GM18519 (cell line): ENCODE results near the gene FBXW4.
"Not testable (repeated sequence)": the region's sequence is repeated elsewhere in the genome, so short reads cannot be mapped to it uniquely, and the experiment has no call there.

Experiments used
- ATAC-seq: cut with Tn5 transposase; IDR thresholded peaks from one replicate; pipeline ENCODE4 v1.9.1; 2021; ENCODE audit warnings: mild to moderate bottlenecking, moderate library complexity; ENCODE audit not compliant: unreplicated experiment, low FRiP score

Gene FBXW4

DNA sequence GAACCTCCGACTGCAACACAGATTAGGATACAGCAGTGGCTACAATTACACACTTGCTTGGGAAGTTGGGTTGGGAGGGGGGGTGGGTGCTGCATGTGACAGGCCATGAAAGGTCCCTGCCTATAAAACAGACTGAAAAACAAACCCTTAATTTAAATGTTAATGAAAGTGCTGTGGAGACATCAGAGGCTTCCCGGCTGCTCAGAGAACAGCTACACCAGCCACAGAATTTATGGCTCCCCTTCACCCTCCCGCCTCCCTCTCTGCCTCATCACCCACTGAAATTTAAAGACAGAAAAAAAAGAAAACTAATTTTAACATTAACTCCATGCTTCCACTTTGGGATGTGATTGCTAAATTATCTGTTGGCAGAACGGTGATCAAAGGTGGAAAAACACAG, 34.7 kb downstream of the FBXW4 start:
- no peak for ATAC-seq

DNA sequence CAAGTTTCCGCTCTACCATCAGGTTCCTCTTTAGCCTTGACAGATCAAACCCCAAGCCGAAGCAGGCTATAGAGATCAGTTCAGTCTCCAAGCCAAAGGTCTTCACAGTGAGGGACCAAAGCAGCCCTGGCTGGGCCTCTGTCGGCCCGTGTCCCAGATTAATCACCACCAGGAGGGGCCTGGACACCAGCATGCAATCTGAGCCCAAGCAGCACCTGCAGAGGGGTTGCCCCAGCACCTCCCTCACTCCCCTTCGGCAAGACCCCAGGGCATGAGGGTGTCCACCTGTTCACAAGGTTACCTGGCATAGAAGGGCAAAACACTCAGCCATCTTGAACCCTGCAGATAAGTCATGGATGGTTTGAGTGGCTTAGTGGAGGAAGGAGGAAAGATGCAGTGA, 36.0 kb downstream of the FBXW4 start:
- no peak for ATAC-seq

DNA sequence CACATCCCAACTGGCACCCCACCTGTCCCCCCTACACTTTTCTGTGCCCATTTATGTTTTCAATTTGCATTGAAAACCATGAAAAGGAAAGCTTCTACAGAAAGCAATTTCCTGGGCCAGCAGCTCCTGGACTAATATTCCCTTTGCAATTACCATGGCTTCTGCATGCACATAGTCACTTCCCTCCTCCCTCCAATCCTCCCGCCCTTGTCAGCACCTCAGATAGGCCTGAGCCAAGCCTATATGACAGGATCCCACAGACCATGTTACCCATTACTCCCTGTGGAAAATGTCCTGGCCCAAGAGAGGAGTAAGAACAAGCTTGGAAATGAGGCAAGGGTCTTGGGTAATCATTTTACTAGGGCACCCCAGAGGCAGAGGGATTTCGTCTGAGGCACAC, 38.1 kb downstream of the FBXW4 start:
- ATAC-seq: no peak

DNA sequence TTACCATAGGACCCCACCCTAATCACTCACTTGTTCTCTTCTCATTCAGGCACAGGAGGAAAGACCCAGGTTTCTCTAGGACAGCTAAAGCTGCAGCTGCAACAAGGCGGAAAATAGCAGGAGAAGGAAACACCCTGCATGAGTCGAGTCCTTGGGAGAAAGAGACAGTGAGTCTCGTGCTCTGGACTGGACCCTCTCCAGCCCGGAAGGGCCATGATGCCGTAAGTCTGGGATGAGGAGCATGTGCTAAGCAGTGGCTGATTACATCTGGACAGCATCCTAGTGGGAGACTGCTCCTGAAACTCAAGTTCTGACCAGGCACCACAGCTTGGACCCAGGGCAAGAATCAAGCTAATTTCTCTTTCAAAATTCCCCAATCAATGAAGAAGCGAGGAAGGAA, 39.4 kb downstream of the FBXW4 start:
- no peak for ATAC-seq

GRCh38 chr10:101653536-101653935, 41.4 kb downstream of the FBXW4 start:
- ATAC-seq: no peak

- ATAC-seq: no peak
Measured at GRCh38 chr10:101651336-101651735, 43.6 kb downstream of the FBXW4 start.

DNA sequence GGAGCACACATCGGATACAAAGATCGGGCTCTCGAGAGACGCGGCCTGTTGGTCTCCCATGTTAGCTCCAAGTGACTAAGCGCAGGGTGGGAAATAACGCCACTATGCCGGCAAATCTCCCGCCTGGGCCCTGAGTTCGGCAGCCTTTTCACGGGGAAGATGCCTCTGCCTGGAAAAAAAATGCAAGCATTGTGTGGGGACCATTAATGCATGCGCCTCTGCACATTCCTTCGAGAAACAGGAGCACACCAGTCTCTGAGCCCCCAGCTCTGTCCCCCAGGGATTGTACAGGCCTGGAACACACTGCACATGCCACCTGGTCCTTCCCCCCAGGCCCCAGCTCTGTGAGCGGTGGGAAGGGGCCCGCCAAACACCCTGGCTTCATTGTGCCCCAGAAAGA, 44.1 kb downstream of the FBXW4 start:
- no peak for ATAC-seq

DNA sequence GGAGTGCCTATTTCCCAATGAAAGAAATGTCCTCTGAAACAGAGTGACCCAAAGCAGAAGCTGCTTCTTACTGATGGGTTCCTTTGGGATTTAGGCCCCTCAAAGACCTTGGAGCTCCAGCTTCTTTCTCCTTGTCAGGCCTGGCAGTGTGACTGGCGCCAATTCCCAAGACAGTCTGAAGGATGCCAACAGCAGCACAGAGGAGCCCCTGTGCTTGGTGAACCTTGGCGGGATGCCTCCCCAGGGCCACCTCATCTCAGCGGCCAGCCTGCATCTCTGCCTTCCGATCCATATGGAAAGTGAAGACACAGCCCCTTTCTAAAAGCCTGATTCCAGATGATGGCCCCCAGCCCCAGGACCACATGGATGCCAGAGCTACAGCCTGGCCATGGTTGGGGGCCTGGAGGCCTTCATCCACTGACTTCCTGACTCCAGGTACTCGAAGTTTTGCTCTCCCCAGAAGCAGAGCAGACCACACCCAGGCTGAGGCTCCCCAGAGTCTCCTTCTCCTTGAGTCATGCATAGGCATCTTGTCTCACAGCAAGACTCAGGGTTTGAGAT, 45.4 kb downstream of the FBXW4 start:
- ATAC-seq: no peak

DNA sequence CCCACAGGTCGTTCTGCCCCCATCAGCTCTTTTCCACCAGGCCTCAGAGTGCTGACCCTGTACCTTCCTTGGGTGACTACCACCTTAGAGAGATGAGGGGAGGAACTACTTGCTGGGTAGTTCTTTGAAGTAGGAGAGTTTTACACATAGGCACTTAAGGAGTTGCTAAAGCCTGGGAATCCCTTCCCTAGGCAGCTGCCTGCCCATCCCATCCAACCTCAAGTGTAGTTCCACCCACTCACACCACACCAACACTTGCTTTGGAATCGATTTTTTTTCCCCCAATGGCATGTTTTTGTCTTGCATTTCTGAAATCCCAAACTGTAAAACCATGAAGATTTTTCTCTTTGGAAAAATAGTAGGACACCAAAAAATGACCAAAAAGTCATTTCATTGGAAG, 47.7 kb downstream of the FBXW4 start:
- ATAC-seq: no peak

DNA sequence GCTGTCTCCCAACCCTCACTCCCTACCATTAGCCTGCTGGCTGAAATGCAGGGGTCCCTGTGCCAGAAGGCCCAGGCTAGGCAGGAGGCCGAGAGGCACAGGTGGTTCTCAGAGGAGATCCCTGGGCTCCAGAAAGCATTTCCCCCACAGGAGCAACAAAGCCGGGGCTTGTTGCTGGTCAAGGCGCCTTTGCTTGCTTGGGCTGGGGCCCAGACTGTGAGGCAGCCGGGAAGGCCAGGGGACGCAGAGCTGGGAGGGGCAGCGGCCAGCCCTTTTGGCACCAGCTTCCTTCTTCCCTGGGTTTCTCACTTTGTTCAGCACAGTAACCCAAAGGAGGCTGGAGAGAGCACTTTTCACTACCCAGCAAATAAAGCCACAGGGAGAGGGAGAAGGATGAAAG, 48.6 kb downstream of the FBXW4 start:
- no peak for ATAC-seq

DNA sequence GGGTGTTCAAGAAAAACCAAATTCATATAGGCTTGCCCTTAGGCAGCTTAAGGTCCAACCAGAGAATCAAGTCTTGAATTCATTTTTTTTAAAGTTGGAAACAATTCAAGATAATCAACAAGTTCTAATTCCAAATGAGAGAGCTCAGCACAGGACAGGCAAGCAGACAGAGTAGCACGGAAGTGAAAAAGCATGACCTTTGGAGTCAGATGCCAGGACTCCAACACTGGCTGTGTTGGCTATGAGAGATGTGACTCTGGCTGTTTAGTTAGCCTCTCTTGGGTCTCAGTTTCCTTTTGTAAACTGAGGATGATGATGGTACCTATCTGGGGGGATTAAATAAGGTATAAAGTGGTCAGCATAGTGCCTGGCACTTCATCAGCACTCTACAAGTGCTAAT, 49.3 kb downstream of the FBXW4 start:
- no peak for ATAC-seq

GRCh38 chr10:101644002-101644401, 51.0 kb downstream of the FBXW4 start:
- ATAC-seq: no peak

- no peak for ATAC-seq
Measured at GRCh38 chr10:101643546-101643945, 51.4 kb downstream of the FBXW4 start.

- ATAC-seq: no peak
Measured at GRCh38 chr10:101639141-101639900, 55.6 kb downstream of the FBXW4 start.

DNA sequence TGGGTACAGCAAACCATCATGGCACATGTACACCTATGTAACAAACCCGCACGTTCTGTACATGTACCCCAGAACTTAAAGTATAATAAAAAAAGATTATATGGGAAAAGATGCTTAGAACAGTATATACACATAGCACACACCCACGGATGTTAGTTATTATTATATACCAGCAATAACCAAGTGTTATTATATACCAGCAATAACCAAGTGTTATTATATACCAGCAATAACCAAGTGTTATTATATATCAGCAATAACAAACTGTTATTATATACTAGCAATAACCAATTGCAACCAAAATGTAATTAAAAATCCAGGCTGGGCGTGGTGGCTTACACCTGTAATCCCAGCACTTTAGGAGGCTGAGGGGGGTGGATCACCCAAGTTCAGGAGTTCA, 61.5 kb downstream of the FBXW4 start:
- ATAC-seq: not testable (repeated sequence)

DNA sequence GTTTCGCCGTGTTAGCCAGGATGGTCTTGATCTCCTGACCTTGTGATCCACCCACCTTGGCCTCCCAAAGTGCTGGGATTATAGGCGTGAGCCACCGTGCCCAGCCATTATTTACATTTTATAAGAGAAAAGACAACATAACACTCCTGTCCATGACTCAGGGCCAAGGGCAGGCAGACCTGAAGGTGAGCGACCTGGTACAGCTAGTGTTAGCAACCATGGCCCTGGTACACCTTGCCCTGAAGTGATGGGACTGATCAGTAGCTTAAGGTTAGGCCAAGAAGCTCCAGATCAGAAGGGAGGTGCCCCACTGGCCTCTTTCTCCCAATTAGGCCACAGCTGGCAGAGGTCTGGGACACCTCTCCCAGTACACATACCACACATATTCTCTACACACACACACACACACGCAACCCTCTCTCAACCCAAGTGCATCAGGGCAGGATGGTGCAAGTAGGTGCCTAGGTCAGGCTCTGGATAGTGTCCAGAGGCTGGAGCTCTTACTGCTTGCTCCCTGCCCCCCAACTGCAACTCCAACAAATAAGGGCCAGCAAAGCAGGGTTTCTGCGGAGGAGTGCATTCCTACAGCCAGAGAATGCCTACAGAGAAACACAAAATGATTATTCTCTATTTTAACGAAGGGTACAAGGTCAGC, 63.0 kb downstream of the FBXW4 start:
- no peak for ATAC-seq

- no peak for ATAC-seq
Measured at GRCh38 chr10:101630633-101630920, 64.4 kb downstream of the FBXW4 start.

- ATAC-seq: no peak
Measured at GRCh38 chr10:101629837-101630632, 64.9 kb downstream of the FBXW4 start.

GRCh38 chr10:101625821-101626412, 69.1 kb downstream of the FBXW4 start:
- no peak for ATAC-seq

DNA sequence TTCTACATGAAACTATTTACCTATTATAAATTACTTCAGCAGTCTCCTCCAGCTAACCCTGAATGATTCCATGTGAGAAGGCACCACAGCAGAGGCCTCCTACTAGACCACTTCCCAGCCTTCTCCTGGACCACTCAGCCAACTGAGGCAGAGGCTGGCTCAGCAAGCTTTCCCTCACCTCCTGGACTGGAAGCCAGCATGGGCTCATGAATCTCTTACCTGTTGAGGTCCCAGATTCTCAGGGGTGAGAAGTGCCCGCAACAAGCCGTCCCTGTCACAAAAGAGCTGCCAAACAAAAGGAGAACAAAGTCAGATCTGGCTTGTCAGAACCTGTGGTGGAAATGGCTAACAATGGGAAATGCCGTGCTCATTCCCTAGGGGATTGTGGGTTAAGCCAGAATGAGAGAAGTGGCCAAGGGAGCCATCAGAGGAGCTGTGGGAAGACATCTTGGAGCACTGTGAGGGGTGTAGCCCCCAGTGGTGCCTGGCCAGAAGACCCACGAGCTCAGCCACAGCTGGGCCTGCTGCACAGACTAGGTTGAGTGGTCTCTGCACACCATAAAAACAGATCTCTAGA, 70.4 kb downstream of the FBXW4 start:
- ATAC-seq: no peak

DNA sequence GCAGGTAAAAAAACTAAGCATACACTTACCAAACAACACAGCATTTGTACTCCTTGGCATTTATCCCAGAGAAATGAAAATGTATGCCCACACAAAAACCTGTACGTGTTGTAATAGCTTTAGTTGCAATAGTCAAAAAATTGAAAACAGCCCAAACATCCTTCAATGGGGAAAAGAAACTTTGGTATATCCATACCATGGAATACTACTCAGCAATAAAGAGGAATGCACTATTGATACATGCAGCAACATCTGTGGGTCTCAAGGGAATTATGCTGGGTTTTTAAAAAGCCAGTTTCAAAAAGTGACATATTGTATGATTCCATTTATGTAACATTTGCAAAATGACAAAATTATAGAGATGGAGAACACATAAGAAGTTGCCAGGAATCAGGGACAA, 71.4 kb downstream of the FBXW4 start:
- ATAC-seq: no peak
